ENCODE data around the gene ARMC9.
"Not testable (repeated sequence)": the region's sequence is repeated elsewhere in the genome, so short reads cannot be mapped to it uniquely, and the experiment has no call there.

The ARMC9 gene

DNA sequence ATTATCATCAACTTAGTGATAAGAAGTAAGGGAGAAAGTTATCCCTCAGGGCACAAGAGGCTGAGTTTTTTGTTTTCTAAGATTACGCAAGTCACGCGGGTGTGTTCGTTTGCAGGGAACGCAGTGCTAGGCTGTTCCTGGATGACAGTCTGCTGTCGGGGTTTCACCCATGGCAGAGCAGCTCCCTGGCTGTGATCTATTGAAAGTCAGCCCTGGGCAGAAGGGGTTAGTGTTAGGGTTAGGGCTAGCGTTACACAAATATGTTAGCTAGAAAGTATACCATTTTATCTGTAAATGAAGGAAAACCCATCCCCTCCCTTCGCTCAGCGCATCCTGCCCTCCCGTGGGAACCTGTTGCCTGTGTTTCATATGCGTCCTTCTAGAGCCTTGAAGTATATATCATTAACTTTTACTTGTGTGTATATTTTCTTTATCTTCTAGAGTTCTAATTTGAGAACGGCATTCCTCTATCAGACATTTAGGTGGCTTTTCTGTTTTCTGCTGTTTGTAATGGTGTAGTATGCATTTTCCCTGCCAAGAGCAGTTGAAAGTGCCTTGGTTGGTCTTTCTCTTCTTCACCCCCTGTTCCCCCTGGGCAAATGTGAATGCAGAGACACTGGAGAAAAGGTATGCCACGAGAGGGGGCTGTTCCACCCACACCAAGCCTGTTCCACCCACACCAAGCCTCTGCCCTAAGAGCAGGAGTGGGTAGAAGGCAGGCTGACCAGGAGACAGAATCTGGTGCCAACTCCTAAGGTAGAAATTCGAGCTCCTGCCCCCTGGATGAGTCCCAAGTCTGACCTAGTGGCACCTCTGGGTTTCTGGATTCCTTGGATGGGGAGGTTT is 47.0 kb downstream of the ARMC9 start:
- no peak for DNase-seq (ENCODE audit: low spot score)

GRCh38 chr2:231246171-231246842 is 47.9 kb downstream of the ARMC9 start:
- DNase-seq (ENCODE audit: low spot score): no peak

DNA sequence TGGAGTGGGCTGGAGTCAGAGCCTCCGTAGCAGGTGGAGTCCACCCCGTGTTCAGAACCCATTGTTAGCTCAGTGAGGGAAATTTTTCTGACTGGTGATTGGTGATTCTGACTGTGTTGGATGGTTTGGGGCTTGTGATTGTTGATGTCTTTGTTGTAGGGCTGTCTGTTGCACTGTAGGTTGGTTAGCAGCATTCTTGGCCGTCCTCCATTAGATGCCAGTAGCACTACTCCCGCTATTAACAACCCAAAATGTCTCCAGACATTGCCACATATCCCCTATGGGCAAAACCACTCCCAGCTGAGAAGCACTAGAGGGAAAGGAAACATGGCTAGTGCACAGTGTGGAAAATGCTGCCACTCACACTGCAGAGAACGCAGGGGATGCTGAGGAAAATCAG is 51.7 kb downstream of the ARMC9 start:
- DNase-seq (ENCODE audit: low spot score): no peak

- no peak for DNase-seq (ENCODE audit: low spot score)
Observed at GRCh38 chr2:231250698-231251097, 52.3 kb downstream of the ARMC9 start.

GRCh38 chr2:231253292-231253691 is 54.9 kb downstream of the ARMC9 start:
- not testable (repeated sequence) for DNase-seq (ENCODE audit: low spot score)

GRCh38 chr2:231256494-231256893 is 58.1 kb downstream of the ARMC9 start:
- DNase-seq (ENCODE audit: low spot score): no peak

DNA sequence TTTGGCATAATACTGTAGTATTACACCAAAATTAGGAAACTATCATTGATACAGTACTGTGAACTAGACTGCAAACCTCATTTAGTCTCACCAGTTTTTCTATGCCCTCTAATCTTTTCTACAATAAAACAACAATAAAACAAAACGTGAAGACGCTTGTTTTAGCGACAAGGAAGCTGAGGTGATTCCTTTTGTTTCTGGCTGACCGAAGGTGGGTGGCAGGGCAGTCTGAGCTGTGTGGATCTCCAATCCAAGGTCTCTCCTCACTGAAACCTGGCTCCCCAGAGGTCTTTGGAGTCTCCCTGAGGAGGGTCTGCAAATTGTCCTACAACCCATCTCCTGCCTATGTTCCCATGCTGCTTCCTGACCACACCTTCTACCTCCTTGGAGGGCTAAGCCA is 59.3 kb downstream of the ARMC9 start:
- DNase-seq (ENCODE audit: low spot score): no peak

DNA sequence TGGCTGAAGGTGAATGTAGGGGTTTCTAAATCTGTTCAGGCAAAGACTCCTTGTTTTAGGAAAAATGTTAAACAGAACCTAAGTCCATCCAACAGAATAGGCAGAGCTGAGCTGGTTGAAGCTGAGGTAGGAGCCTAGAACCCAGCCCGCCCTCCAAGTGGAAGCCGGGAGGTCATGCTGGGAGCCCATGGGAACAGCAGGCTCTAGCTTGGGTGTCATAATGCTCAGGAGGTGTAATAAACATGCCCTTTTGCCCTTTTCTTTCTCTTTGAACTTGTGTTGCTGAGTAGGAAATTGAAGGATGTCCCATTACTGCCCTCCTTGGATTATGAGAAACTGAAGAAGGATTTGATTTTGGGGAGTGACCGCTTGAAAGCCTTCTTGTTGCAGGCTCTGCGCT is 60.3 kb downstream of the ARMC9 start:
- no peak for DNase-seq (ENCODE audit: low spot score)

- no peak for DNase-seq (ENCODE audit: low spot score)
Observed at GRCh38 chr2:231259104-231259503, 60.7 kb downstream of the ARMC9 start.

DNA sequence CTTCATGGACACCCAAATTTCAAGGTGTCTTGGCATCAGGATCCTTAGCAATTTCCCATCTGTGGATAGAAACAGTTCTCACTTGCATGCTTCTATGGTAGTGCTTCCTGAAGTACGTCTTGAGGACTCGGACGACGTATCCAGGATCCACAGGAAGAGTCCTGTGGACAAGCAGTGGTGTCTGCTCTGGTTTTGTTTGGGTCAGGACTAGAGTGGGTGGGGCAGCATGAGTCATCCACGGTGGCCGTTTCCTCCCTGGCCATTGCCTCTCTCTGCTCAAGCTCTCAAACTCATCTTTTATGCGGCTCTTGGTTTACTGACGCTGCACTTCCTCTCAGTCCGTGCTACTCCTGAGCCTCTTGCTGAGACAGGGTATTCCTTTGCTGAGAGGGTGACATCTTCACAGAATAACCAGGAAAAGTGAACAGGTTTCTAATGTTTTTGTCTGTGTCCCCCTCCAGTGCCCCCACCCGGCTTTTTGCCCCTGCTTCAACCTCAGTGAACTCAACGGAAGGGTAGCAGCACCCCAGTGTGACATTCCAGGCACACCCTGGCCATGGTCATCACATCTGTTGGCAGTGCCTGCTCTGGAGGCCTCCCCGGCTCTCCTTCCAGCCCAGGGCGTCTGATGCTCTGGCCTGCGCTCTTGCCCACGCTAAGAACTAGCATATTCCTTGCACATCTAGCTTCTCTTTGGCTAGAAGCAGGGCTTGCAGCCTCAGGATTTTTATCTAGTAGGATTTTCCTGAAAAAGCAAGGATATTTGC is 62.2 kb downstream of the ARMC9 start:
- DNase-seq (ENCODE audit: low spot score): no peak

GRCh38 chr2:231263118-231263831 is 64.8 kb downstream of the ARMC9 start:
- no peak for DNase-seq (ENCODE audit: low spot score)

GRCh38 chr2:231270221-231271114 is 72.0 kb downstream of the ARMC9 start:
- no peak for DNase-seq (ENCODE audit: low spot score)

GRCh38 chr2:231272991-231273390 is 74.6 kb downstream of the ARMC9 start:
- no peak for DNase-seq (ENCODE audit: low spot score)

- no peak for DNase-seq (ENCODE audit: low spot score)
Observed at GRCh38 chr2:231276987-231277386, 78.6 kb downstream of the ARMC9 start.

- DNase-seq (ENCODE audit: low spot score): no peak
Observed at GRCh38 chr2:231277962-231278361, 79.5 kb downstream of the ARMC9 start.

GRCh38 chr2:231278868-231279267 is 80.4 kb downstream of the ARMC9 start:
- no peak for DNase-seq (ENCODE audit: low spot score)

DNA sequence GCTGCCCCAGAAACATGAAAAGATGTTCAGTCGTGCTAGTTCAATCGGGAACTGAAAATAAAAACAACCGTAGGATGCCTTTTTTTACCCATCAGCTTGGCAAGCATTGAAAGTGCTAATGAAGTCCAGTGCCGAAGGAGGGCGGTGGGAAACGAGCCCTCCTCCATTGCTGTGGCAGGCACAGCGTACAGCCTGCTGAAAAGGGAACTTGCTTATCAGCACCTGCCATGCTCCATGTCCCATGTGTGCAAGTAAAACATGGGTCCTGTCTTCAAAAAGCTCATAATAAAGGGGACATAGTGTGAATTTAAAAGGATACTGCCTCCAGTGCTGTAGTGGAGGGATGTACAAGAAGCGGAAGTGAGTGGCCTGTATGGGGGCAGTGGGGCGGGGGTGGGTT is 82.4 kb downstream of the ARMC9 start:
- no peak for DNase-seq (ENCODE audit: low spot score)

GRCh38 chr2:231284296-231284695 is 85.9 kb downstream of the ARMC9 start:
- DNase-seq (ENCODE audit: low spot score): no peak

DNA sequence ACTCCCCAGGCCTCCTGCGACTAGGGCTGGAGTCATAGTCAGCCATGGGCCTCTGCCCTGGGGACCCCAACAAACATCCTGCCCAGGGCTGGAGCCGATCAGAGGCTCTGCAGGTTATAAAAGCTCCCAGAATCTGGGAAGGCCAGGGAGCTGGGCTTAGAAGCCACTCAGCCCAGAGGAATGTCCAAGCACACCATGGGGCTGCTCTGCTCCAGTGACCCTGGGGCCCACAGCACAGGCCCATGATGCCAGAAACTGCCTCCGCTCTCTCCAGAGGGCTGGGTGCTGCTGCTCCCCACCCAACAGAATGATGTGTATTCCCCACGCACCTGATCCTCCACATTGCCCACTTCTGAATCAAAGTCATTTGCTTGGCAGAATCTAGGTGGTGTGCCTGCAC is 88.5 kb downstream of the ARMC9 start:
- DNase-seq (ENCODE audit: low spot score): no peak

- DNase-seq (ENCODE audit: low spot score): no peak
Observed at GRCh38 chr2:231287696-231288095, 89.3 kb downstream of the ARMC9 start.

DNA sequence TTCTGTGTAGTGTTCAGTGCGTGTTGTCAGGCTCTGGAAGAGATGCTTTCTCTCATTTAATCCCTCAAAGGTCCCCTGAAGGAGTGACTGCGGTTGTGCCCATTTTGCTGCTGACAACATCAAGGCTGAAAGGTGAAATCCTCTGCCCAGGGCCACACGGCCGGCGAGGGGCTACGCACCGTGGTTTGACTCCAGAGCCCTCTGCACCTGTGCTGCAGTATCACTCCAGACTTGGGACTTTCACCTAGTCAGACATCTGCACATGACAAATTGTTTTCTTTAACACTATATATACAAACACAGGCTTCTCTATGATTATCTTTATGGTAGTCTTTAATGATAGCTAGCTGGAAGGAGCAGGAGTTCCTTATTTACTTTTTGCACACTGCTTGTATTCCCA is 90.2 kb downstream of the ARMC9 start:
- DNase-seq (ENCODE audit: low spot score): no peak

Measured in CD4-positive, alpha-beta T cell treated with Interleukin-15 for 4 hours (primary cell).